Testis (tissue), 2 donors: Measurements from ENCODE around the gene TRAF6.

ENCODE experiments used
- CTCF ChIP-seq, 3 experiments: fragments of 450-650 bp in 2 of 3; fragments of 200-600 bp in 1 of 3; sonication (generic) in 1 of 3; IDR thresholded peaks; one replicate each; pipeline ENCODE4 v1.5.1; 2016 to 2019; ENCODE audit warnings: antibody characterized with exemption in 3 of 3, mild to moderate bottlenecking in 2 of 3, moderate library complexity in 1 of 3
- POLR2A ChIP-seq: fragments of 450-650 bp; IDR thresholded peaks from one replicate; pipeline ENCODE4 v1.6.1; 2017; ENCODE audit warnings: antibody characterized with exemption, mild to moderate bottlenecking, moderate library complexity

- no peak for TF ChIP-seq CTCF (IDR thresholded peaks at IDR 0.05)
- TF ChIP-seq POLR2A: no peak
Observed at GRCh38 chr11:36510594-36510942, 496 bp upstream of the TRAF6 start.
